Measurements from ENCODE around the gene LRRC46.

DNA sequence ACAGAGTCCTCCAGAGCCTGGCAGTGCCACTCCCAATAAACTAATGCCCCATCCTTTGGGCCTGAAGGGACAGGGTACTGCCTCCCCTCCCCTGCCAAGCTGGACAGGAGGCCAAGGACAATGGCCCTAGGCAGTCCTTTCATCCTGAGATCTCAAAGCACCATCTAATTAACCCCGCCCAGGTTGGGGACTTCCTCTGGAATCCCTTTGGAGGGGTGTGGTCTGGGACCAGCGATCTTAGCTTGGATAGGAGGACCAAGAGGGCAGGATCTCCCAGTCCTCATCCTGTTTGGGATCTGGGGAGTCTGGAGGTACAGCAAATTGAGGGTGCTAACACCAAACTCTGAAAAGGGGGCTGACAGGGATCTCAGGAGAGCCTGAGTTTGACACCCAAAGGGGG is 37.6 kb downstream of the LRRC46 start:
- TF ChIP-seq, protein P1, sequence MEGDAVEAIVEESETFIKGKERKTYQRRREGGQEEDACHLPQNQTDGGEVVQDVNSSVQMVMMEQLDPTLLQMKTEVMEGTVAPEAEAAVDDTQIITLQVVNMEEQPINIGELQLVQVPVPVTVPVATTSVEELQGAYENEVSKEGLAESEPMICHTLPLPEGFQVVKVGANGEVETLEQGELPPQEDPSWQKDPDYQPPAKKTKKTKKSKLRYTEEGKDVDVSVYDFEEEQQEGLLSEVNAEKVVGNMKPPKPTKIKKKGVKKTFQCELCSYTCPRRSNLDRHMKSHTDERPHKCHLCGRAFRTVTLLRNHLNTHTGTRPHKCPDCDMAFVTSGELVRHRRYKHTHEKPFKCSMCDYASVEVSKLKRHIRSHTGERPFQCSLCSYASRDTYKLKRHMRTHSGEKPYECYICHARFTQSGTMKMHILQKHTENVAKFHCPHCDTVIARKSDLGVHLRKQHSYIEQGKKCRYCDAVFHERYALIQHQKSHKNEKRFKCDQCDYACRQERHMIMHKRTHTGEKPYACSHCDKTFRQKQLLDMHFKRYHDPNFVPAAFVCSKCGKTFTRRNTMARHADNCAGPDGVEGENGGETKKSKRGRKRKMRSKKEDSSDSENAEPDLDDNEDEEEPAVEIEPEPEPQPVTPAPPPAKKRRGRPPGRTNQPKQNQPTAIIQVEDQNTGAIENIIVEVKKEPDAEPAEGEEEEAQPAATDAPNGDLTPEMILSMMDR (IDR thresholded peaks at IDR 0.05): no peak
- TF ChIP-seq POLR2A (IDR thresholded peaks at IDR 0.05): no peak

Data from uterus (tissue), 2 donors.